Measurements from ENCODE around the gene TBC1D2.

TBC1D2 gene

GRCh38 chr9:98209530-98209929 is 45.9 kb downstream of the TBC1D2 start:
- no peaks in the 10 kb centered on the region for H4K20me1 ChIP-seq (ENCODE audit: insufficient read depth, low read length)
- no peak overlapping the region for H3K4me3 ChIP-seq (ENCODE audit: low read length)
- H3K27ac ChIP-seq (ENCODE audit: low read length): no peak overlapping the region
- no peaks in the 10 kb centered on the region for H3K36me3 ChIP-seq (replicated peaks; ENCODE audit: low read depth, low read length)
- H3K79me2 ChIP-seq (ENCODE audit: low read length): no peaks in the 10 kb centered on the region
- no peak overlapping the region for H3K4me2 ChIP-seq (ENCODE audit: low read length)
- H3K4me1 ChIP-seq (ENCODE audit: low read length): peaks cover 6% of the 10 kb centered on the region
- H2AFZ ChIP-seq (ENCODE audit: low read depth, low read length): no peak overlapping the region
- H3K27me3 ChIP-seq (ENCODE audit: low read depth, low read length): no peaks in the 10 kb centered on the region
- no peak overlapping the region for H3K9ac ChIP-seq (ENCODE audit: low read length)
- no peak for TF ChIP-seq EZH2phosphoT487 (IDR thresholded peaks at IDR 0.05; ENCODE audit: low read depth)
- TF ChIP-seq CTCF (IDR thresholded peaks at IDR 0.05; ENCODE audit: low read depth, low read length): no peak
- H3K9me3 ChIP-seq (ENCODE audit: insufficient read depth, low read length): no peaks in the 10 kb centered on the region

- H3K36me3 ChIP-seq (replicated peaks; ENCODE audit: low read depth, low read length): no peaks in the 10 kb centered on the region
- H3K4me3 ChIP-seq (ENCODE audit: low read length): no peak overlapping the region
- no peaks in the 10 kb centered on the region for H3K9me3 ChIP-seq (ENCODE audit: insufficient read depth, low read length)
- H3K9ac ChIP-seq (ENCODE audit: low read length): no peak overlapping the region
- H3K79me2 ChIP-seq (ENCODE audit: low read length): no peaks in the 10 kb centered on the region
- no peaks in the 10 kb centered on the region for H4K20me1 ChIP-seq (ENCODE audit: insufficient read depth, low read length)
- no peak overlapping the region for H3K27ac ChIP-seq (ENCODE audit: low read length)
- H2AFZ ChIP-seq (ENCODE audit: low read depth, low read length): no peak overlapping the region
- H3K4me2 ChIP-seq (ENCODE audit: low read length): no peak overlapping the region
- TF ChIP-seq CTCF (IDR thresholded peaks at IDR 0.05; ENCODE audit: low read depth, low read length) (no peak), EZH2phosphoT487 (IDR thresholded peaks at IDR 0.05; ENCODE audit: low read depth) (no peak)
- H3K4me1 ChIP-seq (ENCODE audit: low read length): peaks cover 6% of the 10 kb centered on the region
- no peaks in the 10 kb centered on the region for H3K27me3 ChIP-seq (ENCODE audit: low read depth, low read length)
These were observed 46.8 kb downstream of the TBC1D2 start for GRCh38 chr9:98208635-98209034.

GRCh38 chr9:98207606-98208005 is 47.8 kb downstream of the TBC1D2 start:
- Histone ChIP-seq H3K4me3 (ENCODE audit: low read length) (no peak overlapping the region), H3K9me3 (ENCODE audit: insufficient read depth, low read length) (no peaks in the 10 kb centered on the region), H3K4me1 (ENCODE audit: low read length) (peaks cover 6% of the 10 kb centered on the region), H3K4me2 (ENCODE audit: low read length) (no peak overlapping the region), H3K27ac (ENCODE audit: low read length) (no peak overlapping the region), H3K36me3 (replicated peaks; ENCODE audit: low read depth, low read length) (no peaks in the 10 kb centered on the region), H4K20me1 (ENCODE audit: insufficient read depth, low read length) (no peaks in the 10 kb centered on the region), H3K79me2 (ENCODE audit: low read length) (no peaks in the 10 kb centered on the region), H3K27me3 (ENCODE audit: low read depth, low read length) (no peaks in the 10 kb centered on the region), H3K9ac (ENCODE audit: low read length) (no peak overlapping the region), H2AFZ (ENCODE audit: low read depth, low read length) (no peak overlapping the region)
- TF ChIP-seq CTCF (IDR thresholded peaks at IDR 0.05; ENCODE audit: low read depth, low read length): no peak
- no peak for TF ChIP-seq EZH2phosphoT487 (IDR thresholded peaks at IDR 0.05; ENCODE audit: low read depth)

- H3K36me3 ChIP-seq (replicated peaks; ENCODE audit: low read depth, low read length): no peaks in the 10 kb centered on the region
- H3K4me3 ChIP-seq (ENCODE audit: low read length): no peak overlapping the region
- no peaks in the 10 kb centered on the region for H3K9me3 ChIP-seq (ENCODE audit: insufficient read depth, low read length)
- no peaks in the 10 kb centered on the region for H3K79me2 ChIP-seq (ENCODE audit: low read length)
- TF ChIP-seq EZH2phosphoT487 (IDR thresholded peaks at IDR 0.05; ENCODE audit: low read depth): no peak
- no peak for TF ChIP-seq CTCF (IDR thresholded peaks at IDR 0.05; ENCODE audit: low read depth, low read length)
- H3K4me2 ChIP-seq (ENCODE audit: low read length): no peak overlapping the region
- H3K27ac ChIP-seq (ENCODE audit: low read length): no peak overlapping the region
- no peaks in the 10 kb centered on the region for H4K20me1 ChIP-seq (ENCODE audit: insufficient read depth, low read length)
- H2AFZ ChIP-seq (ENCODE audit: low read depth, low read length): no peak overlapping the region
- H3K4me1 ChIP-seq (ENCODE audit: low read length): peaks cover 6% of the 10 kb centered on the region
- no peak overlapping the region for H3K9ac ChIP-seq (ENCODE audit: low read length)
- no peaks in the 10 kb centered on the region for H3K27me3 ChIP-seq (ENCODE audit: low read depth, low read length)
These were observed 48.7 kb downstream of the TBC1D2 start for GRCh38 chr9:98206754-98207153.
